SU-DHL-6 (cell line): Measurements from ENCODE around the gene PNPLA4.

Experiments
- H2AFZ ChIP-seq: fragments of 200-600 bp; sonication (generic); 2 replicates; pipeline ENCODE4 v1.6.1; 2014; ENCODE audit warnings: low read depth, mild to moderate bottlenecking, moderate library complexity, mixed read lengths, antibody characterized with exemption, low read length; ENCODE audit not compliant: severe bottlenecking
- H3F3A ChIP-seq: fragments of 200-600 bp; shearing (Covaris generic); 2 replicates; pipeline ENCODE4 v1.6.0; 2016; ENCODE audit warnings: antibody characterized with exemption, mild to moderate bottlenecking; ENCODE audit not compliant: insufficient read depth
- H3K27ac ChIP-seq: fragments of 200-600 bp; sonication (generic); 2 replicates; pipeline ENCODE4 v1.5.1; 2016; ENCODE audit warnings: low read depth, mild to moderate bottlenecking, low read length, moderate library complexity, mixed read lengths
- H3K27me3 ChIP-seq: fragments of 200-600 bp; sonication (generic), shearing (Covaris generic); 2 replicates; pipeline ENCODE4 v1.6.0; 2014; ENCODE audit warnings: mild to moderate bottlenecking, low read length
- H3K36me3 ChIP-seq: fragments of 200-600 bp; sonication (generic); 2 replicates; pipeline ENCODE4 v1.6.1; 2014; ENCODE audit warnings: mild to moderate bottlenecking, low read length, mixed read lengths
- H3K4me2 ChIP-seq: fragments of 300-600, 200-600 bp; shearing (Covaris generic), sonication (generic); 2 replicates; pipeline ENCODE4 v1.6.0; 2014; ENCODE audit warnings: low read length, low read depth, mild to moderate bottlenecking; ENCODE audit not compliant: poor library complexity, severe bottlenecking
- H3K4me3 ChIP-seq: fragments of 200-600 bp; sonication (generic); 2 replicates; pipeline ENCODE4 v1.5.1; 2014; ENCODE audit warnings: antibody characterized with exemption, low read length, mild to moderate bottlenecking, mixed read lengths; ENCODE audit not compliant: insufficient read depth, poor library complexity, severe bottlenecking
- H3K79me2 ChIP-seq: fragments of 200-600 bp; sonication (generic); 2 replicates; pipeline ENCODE4 v1.6.1; 2014; ENCODE audit warnings: mild to moderate bottlenecking, low read length, moderate library complexity; ENCODE audit not compliant: insufficient read depth
- H3K9ac ChIP-seq: fragments of 200-600 bp; sonication (generic); 2 replicates; pipeline ENCODE4 v1.7.0; 2014; ENCODE audit warnings: mild to moderate bottlenecking, low read length
- H3K9me2 ChIP-seq: fragments of 200-600 bp; sonication (generic); replicated peaks from 2 replicates; pipeline ENCODE4 v1.6.1; 2014; ENCODE audit warnings: low read length; ENCODE audit not compliant: insufficient read depth
- H3K9me3 ChIP-seq: fragments of 200-600 bp; sonication (generic); 2 replicates; pipeline ENCODE4 v1.6.1; 2014; ENCODE audit warnings: low read length, mixed read lengths; ENCODE audit not compliant: insufficient read depth
- H4K20me1 ChIP-seq: fragments of 200-600 bp; sonication (generic); 2 replicates; pipeline ENCODE4 v1.6.1; 2014; ENCODE audit warnings: low read depth, mild to moderate bottlenecking, antibody characterized with exemption, low read length, moderate library complexity, mixed read lengths
- EZH2phosphoT487 ChIP-seq: fragments of 200-600 bp; sonication (generic), shearing (Covaris generic); conservative IDR thresholded peaks from 2 replicates; pipeline ENCODE4 v1.6.1; 2018; ENCODE audit warnings: mild to moderate bottlenecking, antibody characterized with exemption, low read length, moderate library complexity, mixed read lengths
- TF ChIP-seq, protein P1 (sequence below): fragments of 200-600 bp; sonication (generic); IDR thresholded peaks from one replicate; pipeline ENCODE4 v1.5.1; 2017; ENCODE audit warnings: antibody characterized with exemption, mild to moderate bottlenecking, low read length, moderate library complexity; ENCODE audit not compliant: insufficient read depth, poor library complexity, severe bottlenecking

The PNPLA4 gene

DNA sequence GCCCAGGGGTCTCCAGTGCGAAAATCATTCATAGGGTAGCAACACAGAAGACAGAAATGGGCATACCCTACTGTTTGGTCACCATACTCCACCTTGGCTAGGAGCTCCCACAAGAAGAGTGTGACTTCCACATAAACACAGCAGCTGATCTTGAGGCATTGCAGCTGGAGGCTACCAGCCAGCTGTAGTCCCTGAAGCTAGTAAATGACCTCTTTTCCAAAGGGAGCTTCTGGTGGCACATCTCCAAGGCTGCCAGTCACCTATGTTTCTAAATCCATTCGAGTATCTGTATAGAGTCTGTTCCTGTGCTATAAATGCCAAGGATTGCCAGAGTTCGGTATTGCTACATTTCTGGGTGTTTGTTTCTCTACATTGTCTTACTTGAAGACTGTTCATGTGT lies 21.3 kb upstream of the PNPLA4 start:
- Histone ChIP-seq H3K79me2 (no peaks in the 10 kb centered on the region), H3K27ac (no peak overlapping the region), H3K4me2 (no peak overlapping the region), H3K27me3 (no peaks in the 10 kb centered on the region), H3K9ac (no peak overlapping the region), H2AFZ (no peak overlapping the region), H3K36me3 (no peaks in the 10 kb centered on the region), H3K9me2 (no peaks in the 10 kb centered on the region), H4K20me1 (no peaks in the 10 kb centered on the region), H3K9me3 (no peaks in the 10 kb centered on the region), H3K4me3 (no peak overlapping the region), H3F3A (no peaks in the 10 kb centered on the region)
- no peak for TF ChIP-seq EZH2phosphoT487

- no peak overlapping the region for H3K9ac ChIP-seq
- H3K4me3 ChIP-seq: no peak overlapping the region
- H3K79me2 ChIP-seq: no peaks in the 10 kb centered on the region
- no peaks in the 10 kb centered on the region for H3K9me3 ChIP-seq
- TF ChIP-seq, protein P1, sequence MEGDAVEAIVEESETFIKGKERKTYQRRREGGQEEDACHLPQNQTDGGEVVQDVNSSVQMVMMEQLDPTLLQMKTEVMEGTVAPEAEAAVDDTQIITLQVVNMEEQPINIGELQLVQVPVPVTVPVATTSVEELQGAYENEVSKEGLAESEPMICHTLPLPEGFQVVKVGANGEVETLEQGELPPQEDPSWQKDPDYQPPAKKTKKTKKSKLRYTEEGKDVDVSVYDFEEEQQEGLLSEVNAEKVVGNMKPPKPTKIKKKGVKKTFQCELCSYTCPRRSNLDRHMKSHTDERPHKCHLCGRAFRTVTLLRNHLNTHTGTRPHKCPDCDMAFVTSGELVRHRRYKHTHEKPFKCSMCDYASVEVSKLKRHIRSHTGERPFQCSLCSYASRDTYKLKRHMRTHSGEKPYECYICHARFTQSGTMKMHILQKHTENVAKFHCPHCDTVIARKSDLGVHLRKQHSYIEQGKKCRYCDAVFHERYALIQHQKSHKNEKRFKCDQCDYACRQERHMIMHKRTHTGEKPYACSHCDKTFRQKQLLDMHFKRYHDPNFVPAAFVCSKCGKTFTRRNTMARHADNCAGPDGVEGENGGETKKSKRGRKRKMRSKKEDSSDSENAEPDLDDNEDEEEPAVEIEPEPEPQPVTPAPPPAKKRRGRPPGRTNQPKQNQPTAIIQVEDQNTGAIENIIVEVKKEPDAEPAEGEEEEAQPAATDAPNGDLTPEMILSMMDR: no peak
- TF ChIP-seq EZH2phosphoT487: no peak
- no peak overlapping the region for H3K27ac ChIP-seq
- H2AFZ ChIP-seq: no peak overlapping the region
- no peaks in the 10 kb centered on the region for H3K36me3 ChIP-seq
- H3K9me2 ChIP-seq: no peaks in the 10 kb centered on the region
- no peaks in the 10 kb centered on the region for H4K20me1 ChIP-seq
- H3K4me2 ChIP-seq: no peak overlapping the region
- H3F3A ChIP-seq: no peaks in the 10 kb centered on the region
- H3K27me3 ChIP-seq: no peaks in the 10 kb centered on the region
These were observed 19.7 kb upstream of the PNPLA4 start for GRCh38 chrX:7946960-7947359.

- no peaks in the 10 kb centered on the region for H4K20me1 ChIP-seq
- H3K79me2 ChIP-seq: no peaks in the 10 kb centered on the region
- no peak overlapping the region for H3K9ac ChIP-seq
- no peak overlapping the region for H2AFZ ChIP-seq
- no peaks in the 10 kb centered on the region for H3K36me3 ChIP-seq
- no peaks in the 10 kb centered on the region for H3K9me2 ChIP-seq
- no peak for TF ChIP-seq EZH2phosphoT487
- TF ChIP-seq, protein P1: no peak
- H3K4me3 ChIP-seq: no peak overlapping the region
- H3K4me2 ChIP-seq: no peak overlapping the region
- H3K27me3 ChIP-seq: no peaks in the 10 kb centered on the region
- H3K27ac ChIP-seq: no peak overlapping the region
- H3K9me3 ChIP-seq: no peaks in the 10 kb centered on the region
- no peaks in the 10 kb centered on the region for H3F3A ChIP-seq
These were observed 16.5 kb upstream of the PNPLA4 start for GRCh38 chrX:7943600-7944245.

DNA sequence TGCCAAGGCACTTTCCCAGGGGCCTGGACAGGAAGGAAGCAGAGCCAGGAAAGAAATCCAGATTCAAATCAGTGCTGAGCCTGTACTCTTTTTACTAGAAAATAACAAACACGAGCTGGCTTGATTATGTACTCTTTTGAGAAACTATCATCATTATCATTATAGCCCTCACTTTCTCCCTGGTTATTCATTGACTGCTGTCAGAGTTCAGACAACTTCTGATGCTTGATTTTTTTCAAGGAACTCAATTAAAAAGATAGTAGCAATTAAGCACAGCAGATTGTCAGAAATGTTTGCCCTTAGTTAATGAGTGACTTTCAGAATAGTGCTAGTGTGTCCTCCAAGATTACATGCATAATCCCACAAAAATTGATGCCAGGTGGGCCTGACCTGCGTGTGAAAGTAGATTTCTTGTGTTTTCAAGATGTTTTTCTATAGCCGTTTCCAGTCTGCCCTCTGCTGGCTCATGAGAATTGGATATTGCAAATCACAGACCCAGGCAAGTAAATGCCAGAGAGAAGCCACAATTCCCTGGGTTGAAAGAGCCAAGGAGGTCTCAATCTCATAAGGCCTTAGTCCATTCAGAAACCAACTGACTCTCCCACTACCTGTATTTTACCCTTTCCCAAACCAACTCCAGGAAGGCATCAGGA lies 14.3 kb upstream of the PNPLA4 start:
- Histone ChIP-seq H3K4me3 (no peak overlapping the region), H2AFZ (no peak overlapping the region), H3F3A (no peaks in the 10 kb centered on the region), H3K9me3 (no peaks in the 10 kb centered on the region), H4K20me1 (no peaks in the 10 kb centered on the region), H3K27ac (no peak overlapping the region), H3K36me3 (no peaks in the 10 kb centered on the region), H3K9me2 (no peaks in the 10 kb centered on the region), H3K27me3 (no peaks in the 10 kb centered on the region), H3K9ac (no peak overlapping the region), H3K4me2 (no peak overlapping the region), H3K79me2 (no peaks in the 10 kb centered on the region)
- TF ChIP-seq EZH2phosphoT487: no peak
- TF ChIP-seq, protein P1: no peak
